Mesenchymal stem cell (in vitro differentiated cells and primary cell): ENCODE measurements around the gene TRPM1.

ENCODE experiments used
- DNase-seq: peaks from one replicate; pipeline ENCODE4 v3.0.0-alpha.2; 2013
- H2AFZ ChIP-seq: one replicate; pipeline ENCODE4 v1.6.1; 2013; ENCODE audit warnings: low read depth, mild to moderate bottlenecking, control low read depth, inconsistent platforms, low read length, moderate library complexity
- H2AK5ac ChIP-seq: 2 replicates; pipeline ENCODE4 v1.6.1; 2013; ENCODE audit warnings: low read length, moderate library complexity, mild to moderate bottlenecking, inconsistent platforms; ENCODE audit not compliant: severe bottlenecking
- H2BK120ac ChIP-seq: one replicate; pipeline ENCODE4 v1.6.1; 2013; ENCODE audit warnings: low read depth, mild to moderate bottlenecking, inconsistent platforms, low read length, moderate library complexity
- H2BK12ac ChIP-seq, 2 experiments: one replicate each; pipeline ENCODE4 v1.6.1; 2013; ENCODE audit warnings: inconsistent platforms in 2 of 2, low read length in 2 of 2, mild to moderate bottlenecking in 2 of 2, moderate library complexity in 2 of 2, control low read depth in 1 of 2
- H2BK15ac ChIP-seq: one replicate; pipeline ENCODE4 v1.6.1; 2013; ENCODE audit warnings: mild to moderate bottlenecking, low read depth, inconsistent platforms; ENCODE audit not compliant: poor library complexity, severe bottlenecking
- H2BK5ac ChIP-seq: 2 replicates; pipeline ENCODE4 v1.6.1; 2013; ENCODE audit warnings: low read depth, mild to moderate bottlenecking, low read length, control low read depth, inconsistent platforms; ENCODE audit not compliant: poor library complexity, severe bottlenecking
- H3K14ac ChIP-seq, 2 experiments: one replicate each; pipeline ENCODE4 v1.6.1; 2013; ENCODE audit warnings: inconsistent platforms in 2 of 2, low read length in 2 of 2, control low read depth in 1 of 2, mild to moderate bottlenecking in 1 of 2, moderate library complexity in 1 of 2
- H3K18ac ChIP-seq, 2 experiments: one replicate each; pipeline ENCODE4 v1.6.1; 2013; ENCODE audit warnings: inconsistent platforms in 2 of 2, low read length in 2 of 2, control low read depth in 1 of 2, low read depth in 1 of 2, mild to moderate bottlenecking in 1 of 2
- H3K23ac ChIP-seq, 2 experiments: one replicate each; pipeline ENCODE4 v1.6.1; 2013; ENCODE audit warnings: inconsistent platforms in 2 of 2, low read length in 2 of 2, mild to moderate bottlenecking in 2 of 2, moderate library complexity in 2 of 2, control low read depth in 1 of 2
- H3K27ac ChIP-seq: 2 replicates; pipeline ENCODE4 v1.5.1; 2013; ENCODE audit warnings: mild to moderate bottlenecking, moderate library complexity, low read length, control low read depth, inconsistent platforms; ENCODE audit not compliant: poor library complexity, severe bottlenecking
- H3K27me3 ChIP-seq, 2 experiments: 2 replicates each; pipeline versions ENCODE4 v1.6.1 to v1.7.0; 2013; ENCODE audit warnings: low read length in 2 of 2, mild to moderate bottlenecking in 2 of 2, moderate library complexity in 2 of 2, control low read depth in 1 of 2, inconsistent platforms in 1 of 2; ENCODE audit not compliant: control insufficient read depth in 1 of 2, insufficient read depth in 1 of 2
- H3K36me3 ChIP-seq, 2 experiments: 2 replicates each; pipeline versions ENCODE4 v1.6.1 to v1.7.0; 2013; ENCODE audit warnings: low read length in 2 of 2, control low read depth in 1 of 2, inconsistent platforms in 1 of 2, low read depth in 1 of 2, mild to moderate bottlenecking in 1 of 2; ENCODE audit not compliant: insufficient read depth in 2 of 2, control insufficient read depth in 1 of 2
- H3K4ac ChIP-seq, 2 experiments: one replicate each; pipeline ENCODE4 v1.6.1; 2013; ENCODE audit warnings: inconsistent platforms in 2 of 2, low read length in 2 of 2, mild to moderate bottlenecking in 2 of 2, moderate library complexity in 2 of 2, control low read depth in 1 of 2, low read depth in 1 of 2
- H3K4me1 ChIP-seq: 2 replicates; pipeline ENCODE4 v1.6.1; 2013; ENCODE audit warnings: low read depth, low read length, control low read depth; ENCODE audit not compliant: control insufficient read depth, insufficient read depth
- H3K4me2 ChIP-seq: 2 replicates; pipeline ENCODE4 v1.6.1; 2013; ENCODE audit warnings: low read length, mild to moderate bottlenecking, inconsistent platforms; ENCODE audit not compliant: poor library complexity, severe bottlenecking
- H3K4me3 ChIP-seq, 2 experiments: 2 replicates each; pipeline versions ENCODE4 v1.5.1 to v1.7.0; 2013; ENCODE audit warnings: low read length in 2 of 2, mild to moderate bottlenecking in 2 of 2, control low read depth in 1 of 2, low read depth in 1 of 2; ENCODE audit not compliant: insufficient read depth in 1 of 2
- H3K79me1 ChIP-seq: replicated peaks from 2 replicates; pipeline ENCODE4 v1.6.1; 2013; ENCODE audit warnings: mild to moderate bottlenecking, control low read depth, low read length, inconsistent platforms; ENCODE audit not compliant: poor library complexity, severe bottlenecking
- H3K9ac ChIP-seq: 2 replicates; pipeline ENCODE4 v1.7.0; 2013; ENCODE audit warnings: mild to moderate bottlenecking, low read length, moderate library complexity
- H3K9me3 ChIP-seq: 2 replicates; pipeline ENCODE4 v1.7.0; 2013; ENCODE audit warnings: mild to moderate bottlenecking, low read length; ENCODE audit not compliant: control insufficient read depth
- H4K8ac ChIP-seq: one replicate; pipeline ENCODE4 v1.6.1; 2013; ENCODE audit warnings: inconsistent platforms, mild to moderate bottlenecking, low read length, moderate library complexity
- H4K91ac ChIP-seq: one replicate; pipeline ENCODE4 v1.6.1; 2013; ENCODE audit warnings: mild to moderate bottlenecking, low read length, inconsistent platforms
- WGBS: methylation state at CpG from one replicate; pipeline ENCODE4 v1.1.7; 2013; ENCODE audit warnings: mixed read lengths; 5-methylcytosine and 5-hydroxymethylcytosine counted together

The TRPM1 gene

GRCh38 chr15:31014608-31014925 lies 87.0 kb downstream of the TRPM1 start:
- Histone ChIP-seq H2BK5ac (no peak overlapping the region), H3K18ac (no peak overlapping the region), H3K9ac (no peak overlapping the region), H3K4me1 (peaks cover 1% of the 10 kb centered on the region), H3K23ac (no peak overlapping the region), H3K9me3 (peaks cover 34% of the 10 kb centered on the region), H2AFZ (no peak overlapping the region), H3K79me1 (no peaks in the 10 kb centered on the region), H2BK15ac (no peak overlapping the region), H2BK120ac (no peak overlapping the region), H4K91ac (no peak overlapping the region), H2BK12ac (no peak overlapping the region), H3K36me3 (no peaks in the 10 kb centered on the region), H3K14ac (no peak overlapping the region), H3K27ac (no peak overlapping the region), H3K4me3 (no peak overlapping the region), H4K8ac (no peak overlapping the region), H3K4ac (no peak overlapping the region), H2AK5ac (no peak overlapping the region), H3K4me2 (no peak overlapping the region), H3K27me3 (no peaks in the 10 kb centered on the region)
- DNase-seq = no peak
- WGBS = 76% methylated on average over 2 of the region's 2 CpGs

- Histone ChIP-seq H3K9ac (no peak overlapping the region), H3K27ac (no peak overlapping the region), H3K79me1 (no peaks in the 10 kb centered on the region), H4K8ac (no peak overlapping the region), H3K4me2 (no peak overlapping the region), H2BK15ac (no peak overlapping the region), H2BK5ac (peak overlapping the region; percentile 44), H3K18ac (no peak overlapping the region), H3K4ac (no peak overlapping the region), H2AFZ (no peak overlapping the region), H2AK5ac (no peak overlapping the region), H3K27me3 (no peaks in the 10 kb centered on the region), H3K4me3 (no peak overlapping the region), H3K23ac (no peak overlapping the region), H3K14ac (no peak overlapping the region), H3K36me3 (no peaks in the 10 kb centered on the region), H2BK120ac (no peak overlapping the region), H2BK12ac (no peak overlapping the region), H3K4me1 (peaks cover 1% of the 10 kb centered on the region), H4K91ac (no peak overlapping the region), H3K9me3 (peaks cover 34% of the 10 kb centered on the region)
- WGBS = 71% methylated on average over 2 of the region's 2 CpGs
- no peak for DNase-seq
These were observed 87.5 kb downstream of the TRPM1 start for GRCh38 chr15:31013863-31014607.

DNA sequence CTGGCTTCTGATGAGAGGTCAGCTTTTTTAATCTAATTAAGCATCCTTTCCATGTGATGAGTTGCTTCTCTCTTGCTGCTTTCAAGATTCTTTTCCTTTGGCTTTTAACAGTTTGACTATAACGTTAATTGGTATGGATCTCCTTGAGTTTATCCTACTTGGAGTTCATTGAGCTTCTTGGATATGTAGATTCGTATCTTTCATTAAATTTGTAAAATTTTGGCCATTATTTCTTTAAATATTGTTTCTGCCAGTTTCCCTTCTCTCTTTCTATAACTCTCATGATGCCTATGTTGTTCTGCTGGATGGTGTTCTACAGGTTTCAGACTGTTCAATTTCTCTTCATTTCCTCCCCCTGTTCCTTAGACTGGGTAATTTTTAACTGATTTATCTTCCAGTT lies 89.1 kb downstream of the TRPM1 start:
- WGBS = no CpG with 5 or more reads among the region's 2 CpGs
- H2BK15ac ChIP-seq = no peak overlapping the region

DNA sequence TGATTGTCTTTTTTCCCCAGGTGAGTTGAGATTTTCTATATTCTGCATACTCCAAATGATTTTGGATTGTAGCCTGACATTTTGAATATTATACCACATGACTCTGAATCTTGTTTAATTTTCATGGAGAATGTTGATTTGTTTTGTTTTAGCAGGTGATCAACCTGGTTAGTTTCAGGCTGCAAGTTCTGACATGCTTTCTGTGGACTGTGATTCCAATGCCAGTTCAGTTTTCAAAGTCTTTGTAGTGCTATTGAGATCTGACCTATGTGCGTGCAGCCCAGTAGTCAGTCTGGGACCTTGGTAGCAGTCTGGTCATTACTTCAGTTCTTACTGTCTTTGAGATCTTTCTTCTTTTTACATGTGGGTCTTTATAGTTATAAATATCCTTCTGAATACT lies 91.5 kb downstream of the TRPM1 start:
- no peak overlapping the region for H2AFZ ChIP-seq
- H4K91ac ChIP-seq = no peak overlapping the region
- no peaks in the 10 kb centered on the region for H3K27me3 ChIP-seq
- no peak overlapping the region for H3K23ac ChIP-seq
- no peak overlapping the region for H2BK5ac ChIP-seq
- H3K14ac ChIP-seq = no peak overlapping the region
- no peaks in the 10 kb centered on the region for H3K36me3 ChIP-seq
- H4K8ac ChIP-seq = no peak overlapping the region
- peaks cover 34% of the 10 kb centered on the region for H3K9me3 ChIP-seq
- no peak overlapping the region for H2BK15ac ChIP-seq
- H2BK12ac ChIP-seq = no peak overlapping the region
- H3K4me1 ChIP-seq = no peaks in the 10 kb centered on the region
- H3K79me1 ChIP-seq = no peaks in the 10 kb centered on the region
- 100% methylated on average over 1 of the region's 1 CpG for WGBS
- DNase-seq = no peak
- H3K4me3 ChIP-seq = no peak overlapping the region
- H2BK120ac ChIP-seq = no peak overlapping the region
- H2AK5ac ChIP-seq = no peak overlapping the region
- H3K18ac ChIP-seq = no peak overlapping the region
- no peak overlapping the region for H3K4me2 ChIP-seq
- no peak overlapping the region for H3K9ac ChIP-seq
- no peak overlapping the region for H3K4ac ChIP-seq
- no peak overlapping the region for H3K27ac ChIP-seq

More for the DNA sequence above, 89.1 kb downstream of the TRPM1 start:
- Histone ChIP-seq H4K91ac (no peak overlapping the region), H4K8ac (no peak overlapping the region), H3K18ac (no peak overlapping the region), H3K27me3 (no peaks in the 10 kb centered on the region), H2AFZ (no peak overlapping the region), H2AK5ac (no peak overlapping the region), H2BK5ac (no peak overlapping the region), H3K14ac (no peak overlapping the region), H3K23ac (no peak overlapping the region), H2BK12ac (no peak overlapping the region), H3K27ac (no peak overlapping the region), H3K9me3 (peaks cover 34% of the 10 kb centered on the region), H3K36me3 (no peaks in the 10 kb centered on the region), H3K79me1 (no peaks in the 10 kb centered on the region), H3K4me2 (no peak overlapping the region), H2BK120ac (no peak overlapping the region), H3K4me1 (no peaks in the 10 kb centered on the region), H3K4me3 (no peak overlapping the region), H3K9ac (no peak overlapping the region), H3K4ac (no peak overlapping the region)
- DNase-seq = no peak
